ENCODE measurements around the gene ABCF3.

The ABCF3 gene

GRCh38 chr3:184188080-184188479 lies 2.1 kb downstream of the ABCF3 start:
- DNase-seq (ENCODE audit: low read depth), result no peak

- DNase-seq (ENCODE audit: low read depth), result no peak
These were observed 3.4 kb downstream of the ABCF3 start for GRCh38 chr3:184189421-184189820.

- no peak for DNase-seq (ENCODE audit: low read depth)
These were observed 6.9 kb downstream of the ABCF3 start for GRCh38 chr3:184192889-184193288.

GRCh38 chr3:184193991-184194539 lies 8.1 kb downstream of the ABCF3 start:
- no peak for DNase-seq (ENCODE audit: low read depth)

- no peak for DNase-seq (ENCODE audit: low read depth)
These were observed 10.5 kb downstream of the ABCF3 start for GRCh38 chr3:184196536-184196935.

GRCh38 chr3:184198509-184198908 lies 12.5 kb downstream of the ABCF3 start:
- no peak for DNase-seq (ENCODE audit: low read depth)

- DNase-seq (ENCODE audit: low read depth), result no peak
These were observed 14.8 kb downstream of the ABCF3 start for GRCh38 chr3:184200825-184201224.

- DNase-seq (ENCODE audit: low read depth), result no peak
These were observed 17.5 kb downstream of the ABCF3 start for GRCh38 chr3:184203526-184203925.

GRCh38 chr3:184209146-184209923 lies 23.3 kb downstream of the ABCF3 start:
- DNase-seq (ENCODE audit: low read depth), result no peak

- DNase-seq (ENCODE audit: low read depth), result no peak
These were observed 25.3 kb downstream of the ABCF3 start for GRCh38 chr3:184211297-184211696.

- DNase-seq (ENCODE audit: low read depth), result no peak
These were observed 25.7 kb downstream of the ABCF3 start for GRCh38 chr3:184211718-184212117.

- DNase-seq (ENCODE audit: low read depth), result no peak
These were observed 32.8 kb downstream of the ABCF3 start for GRCh38 chr3:184218814-184219213.

- DNase-seq (ENCODE audit: low read depth), result no peak
These were observed 36.5 kb downstream of the ABCF3 start for GRCh38 chr3:184222521-184222920.

- DNase-seq (ENCODE audit: low read depth), result no peak
These were observed 37.9 kb downstream of the ABCF3 start for GRCh38 chr3:184223946-184224345.

- DNase-seq (ENCODE audit: low read depth), result no peak
These were observed 41.5 kb downstream of the ABCF3 start for GRCh38 chr3:184227481-184227935.

- DNase-seq (ENCODE audit: low read depth), result no peak
These were observed 42.6 kb downstream of the ABCF3 start for GRCh38 chr3:184228376-184229137.

GRCh38 chr3:184229394-184230080 lies 43.5 kb downstream of the ABCF3 start, which contains the start of gene VWA5B2:
Gene VWA5B2, plus strand, starts transcription at chr3:184229585. Its CDS starts 944 bp downstream, at chr3:184230529.
- no peak for DNase-seq (ENCODE audit: low read depth)

- DNase-seq (ENCODE audit: low read depth), result no peak
These were observed 44.1 kb downstream of the ABCF3 start for GRCh38 chr3:184230081-184230602.

GRCh38 chr3:184230603-184231528 lies 44.9 kb downstream of the ABCF3 start:
- DNase-seq (ENCODE audit: low read depth), result no peak

GRCh38 chr3:184231671-184232070 lies 45.7 kb downstream of the ABCF3 start:
- no peak for DNase-seq (ENCODE audit: low read depth)

Measured in GM04504 (cell line).